HepG2 (cell line): ENCODE data around the gene USP19. TPM values are rescaled to one million over a fixed set of nuclear protein-coding genes. Genes with fewer than 3 reads are reported as not detected.

Experiments used
- BRF2 ChIP-seq: sonication (generic); formaldehyde crosslinking; IDR thresholded peaks from 2 replicates; pipeline ENCODE4 v1.8.1; 2022; ENCODE audit warnings: mild to moderate bottlenecking, missing genetic modification reagents
- DBP ChIP-seq: sonication (generic); formaldehyde crosslinking; IDR thresholded peaks from 2 replicates; pipeline ENCODE4 v1.4.0; 2020; ENCODE audit warnings: missing genetic modification reagents; ENCODE audit errors: not compliant biosample characterization
- EED ChIP-seq: sonication (generic); formaldehyde crosslinking; IDR thresholded peaks from 2 replicates; pipeline ENCODE4 v1.5.0; 2020; ENCODE audit warnings: mild to moderate bottlenecking, missing genetic modification reagents
- GATAD1 ChIP-seq: IDR thresholded peaks from 2 replicates; pipeline ENCODE4 v1.6.1; 2016; ENCODE audit warnings: missing genetic modification reagents, missing compliant biosample characterization
- GMEB2 ChIP-seq: IDR thresholded peaks from 2 replicates; pipeline ENCODE4 v1.6.1; 2016; ENCODE audit warnings: missing biosample characterization, missing genetic modification reagents, low read depth
- HNRNPH1 ChIP-seq: fragments of 200-400 bp; formaldehyde crosslinking; optimal IDR thresholded peaks from 2 replicates; pipeline ENCODE3; 2017; ENCODE audit warnings: mild to moderate bottlenecking, low read depth, low read length
- KLF15 ChIP-seq: sonication (generic); formaldehyde crosslinking; IDR thresholded peaks from 2 replicates; pipeline ENCODE4 v1.8.1; 2023; ENCODE audit warnings: borderline replicate concordance, mild to moderate bottlenecking, inconsistent platforms, missing genetic modification reagents, mixed read lengths
- NRL ChIP-seq: sonication (generic); formaldehyde crosslinking; IDR thresholded peaks from 2 replicates; pipeline ENCODE4 v1.5.0; 2020; ENCODE audit warnings: missing genetic modification reagents, mild to moderate bottlenecking, moderate library complexity, borderline replicate concordance
- TEAD2 ChIP-seq: sonication (generic); formaldehyde crosslinking; IDR thresholded peaks from 2 replicates; pipeline ENCODE4 v1.9.0; 2021; ENCODE audit warnings: missing genetic modification reagents
- ZBTB34 ChIP-seq: sonication (generic); formaldehyde crosslinking; IDR thresholded peaks from 2 replicates; pipeline ENCODE4 v1.8.0; 2022; ENCODE audit warnings: mild to moderate bottlenecking, missing genetic modification reagents
- ZMYM3 ChIP-seq: sonication (generic); formaldehyde crosslinking; IDR thresholded peaks from 2 replicates; pipeline ENCODE4 v1.5.1; 2020; ENCODE audit warnings: mild to moderate bottlenecking, missing genetic modification reagents
- ZNF142 ChIP-seq: sonication (generic); formaldehyde crosslinking; IDR thresholded peaks from 2 replicates; pipeline ENCODE4 v1.4.0; 2020; ENCODE audit warnings: missing genetic modification reagents
- ZNF33A ChIP-seq: sonication (generic); formaldehyde crosslinking; IDR thresholded peaks from 2 replicates; pipeline ENCODE4 v1.5.1; 2020; ENCODE audit warnings: missing genetic modification reagents, mild to moderate bottlenecking, moderate library complexity, borderline replicate concordance
- polyA plus RNA-seq, 8 experiments: library from polyadenylated mRNA; depleted of rRNA in 3 of 8; stranded (reverse) in 7 of 8; unstranded in 1 of 8; fragments of >200 nt; fragmentation: Illumina TruSeq in 4 of 8; extraction: Trizol in 4 of 8; gene quantifications; 2 replicates each; pipeline versions ENCODE4 v1.2.1 to v1.2.3, GENCODE V29; 2011 to 2016; ENCODE audit warnings: low read depth in 4 of 8, missing spikeins in 1 of 8, mixed read lengths in 1 of 8; ENCODE audit not compliant: insufficient read depth in 1 of 8
- total RNA-seq, 5 experiments: library from RNA; depleted of rRNA; stranded (reverse); fragments of >200 nt; fragmentation: Illumina TruSeq; extraction: Trizol; gene quantifications; 2 replicates each; pipeline ENCODE4 v1.2.3, GENCODE V29; 2016; ENCODE audit warnings: low read depth in 1 of 5
- TF ChIP-seq, protein P1 (sequence below): sonication (generic); formaldehyde crosslinking; IDR thresholded peaks from 2 replicates; pipeline ENCODE4 v1.8.1; 2023; ENCODE audit warnings: mild to moderate bottlenecking, inconsistent platforms, moderate library complexity, missing genetic modification reagents, borderline replicate concordance

USP19 gene
- total and polyA plus RNA-seq, 2 of the 13 experiments (the other 11 are each of a cell fraction or from before 2014, with no cell fraction given): 28.3 to 31.7 TPM

DNA sequence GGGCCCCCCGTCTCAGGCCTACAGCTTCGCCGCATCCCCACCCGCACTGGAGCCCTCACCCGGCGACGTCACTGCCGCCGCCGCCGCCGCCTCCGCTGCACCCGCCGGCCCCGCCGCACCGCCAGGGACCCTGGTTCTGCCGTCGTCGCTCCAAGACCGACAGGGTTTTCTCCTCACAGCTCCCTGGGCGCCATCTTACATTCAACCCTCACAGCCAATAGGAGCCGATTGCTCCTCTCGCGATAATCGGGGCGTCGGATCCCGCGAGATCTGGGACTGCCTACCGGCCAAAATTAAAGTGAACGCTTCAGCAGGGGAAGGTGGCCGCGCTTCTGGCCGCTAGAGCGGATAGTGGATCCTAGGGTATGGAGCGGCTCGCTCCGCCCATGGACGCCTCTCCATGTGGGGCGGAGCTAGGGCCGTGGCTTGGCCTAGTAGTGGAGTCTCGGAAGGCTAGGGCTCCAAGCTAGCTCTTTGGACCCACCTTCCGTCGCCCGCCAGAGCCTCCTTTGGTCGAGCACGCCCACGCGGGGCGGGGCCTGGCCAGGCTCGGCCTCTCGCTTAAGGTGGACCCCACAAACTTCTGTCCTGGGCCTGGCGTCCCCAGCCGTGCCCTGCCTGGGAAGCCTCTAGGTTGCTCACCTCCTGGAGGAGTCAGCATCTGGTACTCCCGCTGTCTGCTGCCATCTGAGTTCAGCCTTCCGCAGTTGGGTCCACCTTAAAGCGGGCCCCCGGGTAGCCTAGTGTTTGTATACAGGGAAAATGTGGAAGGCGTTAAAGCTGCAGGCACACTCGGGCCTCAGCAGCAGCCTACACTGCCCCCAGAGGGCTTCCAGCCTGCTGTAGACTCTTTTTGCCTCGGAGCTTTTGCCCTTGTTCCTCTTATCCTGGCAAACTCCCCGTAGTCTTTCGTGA lies 26.5 kb downstream of the USP19 start, which contains the start of gene QRICH1 (continued):
- TF ChIP-seq DBP (CRISPR knock-in tag) (no peak), GATAD1 (CRISPR knock-in tag) (peak; percentile 94), ZMYM3 (CRISPR knock-in tag) (0 out of 2 replicates have a peak, but pooled peaks have one; percentile 32), KLF15 (CRISPR knock-in tag) (no peak), ZBTB34 (CRISPR knock-in tag) (0 out of 2 replicates have a peak, but pooled peaks have one; percentile 6), GMEB2 (CRISPR knock-in tag) (no peak; the same call in 1 of the 2 replicates), HNRNPH1 (no peak), TEAD2 (0 out of 2 replicates have a peak, but pooled peaks have one; percentile 50), BRF2 (CRISPR knock-in tag) (0 out of 2 replicates have a peak, but pooled peaks have one; percentile 35), EED (CRISPR knock-in tag) (peak; percentile 26; the same call in 1 of the 2 replicates), ZNF33A (CRISPR knock-in tag) (no peak), ZNF142 (CRISPR knock-in tag) (peak; percentile 15; the same call in 1 of the 2 replicates), NRL (CRISPR knock-in tag) (peak; percentile 80)
- TF ChIP-seq, protein P1, sequence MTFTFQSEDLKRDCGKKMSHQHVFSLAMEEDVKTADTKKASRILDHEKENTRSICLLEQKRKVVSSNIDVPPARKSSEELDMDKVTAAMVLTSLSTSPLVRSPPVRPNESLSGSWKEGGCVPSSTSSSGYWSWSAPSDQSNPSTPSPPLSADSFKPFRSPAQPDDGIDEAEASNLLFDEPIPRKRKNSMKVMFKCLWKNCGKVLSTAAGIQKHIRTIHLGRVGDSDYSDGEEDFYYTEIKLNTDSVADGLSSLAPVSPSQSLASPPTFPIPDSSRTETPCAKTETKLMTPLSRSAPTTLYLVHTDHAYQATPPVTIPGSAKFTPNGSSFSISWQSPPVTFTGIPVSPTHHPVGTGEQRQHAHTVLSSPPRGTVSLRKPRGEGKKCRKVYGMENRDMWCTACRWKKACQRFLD (CRISPR knock-in tag): no peak
